NCI-H2171 (cell line): ENCODE measurements around the gene FNDC3A.
A peak's percentile ranks its signal among the peaks of the same experiment; 100 is the strongest.
"Not testable (repeated sequence)": the region's sequence is repeated elsewhere in the genome, so short reads cannot be mapped to it uniquely, and the experiment has no call there.

ENCODE experiments used
- DNase-seq: peaks from one replicate; lab custom pipeline; 2025; lab: John Stamatoyannopoulos, UW

Gene FNDC3A

GRCh38 chr13:49086722-49087121, 111.0 kb downstream of the FNDC3A start:
- DNase-seq, result no peak

GRCh38 chr13:49093376-49093775, 117.7 kb downstream of the FNDC3A start:
- DNase-seq, result no peak

GRCh38 chr13:49097374-49097773, 121.7 kb downstream of the FNDC3A start:
- no peak for DNase-seq

- no peak for DNase-seq
Measured at GRCh38 chr13:49098198-49098597, 122.5 kb downstream of the FNDC3A start.

GRCh38 chr13:49098771-49099512, 123.2 kb downstream of the FNDC3A start:
- no peak for DNase-seq

- DNase-seq, result no peak
Measured at GRCh38 chr13:49099513-49099877, 123.8 kb downstream of the FNDC3A start.

- DNase-seq, result no peak
Measured at GRCh38 chr13:49100637-49101570, 125.2 kb downstream of the FNDC3A start.

GRCh38 chr13:49108196-49108595, 132.5 kb downstream of the FNDC3A start:
- DNase-seq, result no peak

GRCh38 chr13:49110122-49110912, 134.6 kb downstream of the FNDC3A start:
- DNase-seq, result peak; percentile 95

- DNase-seq, result no peak
Measured at GRCh38 chr13:49110913-49111170, 135.1 kb downstream of the FNDC3A start.

GRCh38 chr13:49112782-49113525, 137.2 kb downstream of the FNDC3A start:
- no peak for DNase-seq

- no peak for DNase-seq
Measured at GRCh38 chr13:49113526-49114286, 138.0 kb downstream of the FNDC3A start.

GRCh38 chr13:49116873-49117272, 141.2 kb downstream of the FNDC3A start:
- no peak for DNase-seq

- DNase-seq, result not testable (repeated sequence)
Measured at GRCh38 chr13:49118455-49118854, 142.7 kb downstream of the FNDC3A start.

GRCh38 chr13:49124693-49125304, 149.1 kb downstream of the FNDC3A start:
- DNase-seq, result no peak

- no peak for DNase-seq
Measured at GRCh38 chr13:49125964-49126524, 150.3 kb downstream of the FNDC3A start.

- no peak for DNase-seq
Measured at GRCh38 chr13:49132479-49133002, 156.8 kb downstream of the FNDC3A start.

- no peak for DNase-seq
Measured at GRCh38 chr13:49134305-49134704, 158.6 kb downstream of the FNDC3A start.

- DNase-seq, result not testable (repeated sequence)
Measured at GRCh38 chr13:49137138-49137643, 161.5 kb downstream of the FNDC3A start.
